HEK293 (cell line): ENCODE measurements around the gene CSRNP2.
A peak's percentile ranks its signal among the peaks of the same experiment; 100 is the strongest.

Source experiments
- CTCF ChIA-PET: fragments of 350-600 bp; formaldehyde crosslinking; extraction: SDS; loops from one replicate; lab custom pipeline; 2021; ENCODE audit warnings: antibody characterized with exemption; lab: Yijun Ruan, JAX
- POLR2A ChIA-PET: fragments of 300-600 bp; formaldehyde crosslinking; extraction: SDS; loops from one replicate; lab custom pipeline; 2020; ENCODE audit warnings: antibody characterized with exemption, inconsistent platforms; lab: Yijun Ruan, JAX
- H3K27ac ChIP-seq: fragments of 200-500 bp; sonication (Bioruptor generic); 2 replicates; pipeline ENCODE4 v1.5.1; 2014; ENCODE audit warnings: low read depth, low read length, control low read depth, inconsistent platforms; ENCODE audit errors: extremely low read depth
- H3K36me3 ChIP-seq, 2 experiments: fragments of 200-500 bp in 1 of 2; sonication (Bioruptor generic) in 1 of 2; 1 replicate in 1 of 2; 2 replicates in 1 of 2; pipeline ENCODE4 v1.5.1; 2014 to 2017; ENCODE audit warnings: inconsistent platforms in 2 of 2, low read length in 2 of 2; ENCODE audit not compliant: control insufficient read depth in 2 of 2, insufficient read depth in 1 of 2
- H3K4me1 ChIP-seq: fragments of 200-500 bp; sonication (Bioruptor generic); 2 replicates; pipeline ENCODE4 v1.5.1; 2014; ENCODE audit warnings: mild to moderate bottlenecking, low read length, inconsistent platforms; ENCODE audit not compliant: control insufficient read depth, insufficient read depth
- H3K4me3 ChIP-seq: 2 replicates; pipeline ENCODE4 v1.5.1; 2011; ENCODE audit warnings: low read depth, mild to moderate bottlenecking, control low read depth, low read length, moderate library complexity
- H3K9me3 ChIP-seq: fragments of 200-500 bp; sonication (Bioruptor generic); 2 replicates; pipeline ENCODE4 v1.5.1; 2014; ENCODE audit warnings: low read depth, low read length, inconsistent platforms; ENCODE audit not compliant: control insufficient read depth, insufficient read depth
- GLI2 ChIP-seq: fragments of 450-650 bp; formaldehyde crosslinking; IDR thresholded peaks from 2 replicates; pipeline ENCODE4; 2017; ENCODE audit warnings: missing biosample characterization, missing genetic modification characterization, low read depth, borderline replicate concordance
- PRDM2 ChIP-seq: fragments of 450-650 bp; formaldehyde crosslinking; IDR thresholded peaks from 2 replicates; pipeline ENCODE4 v1.5.1; 2016; ENCODE audit warnings: missing biosample characterization, missing genetic modification characterization, borderline replicate concordance
- RBAK ChIP-seq: fragments of 450-650 bp; formaldehyde crosslinking; IDR thresholded peaks from 2 replicates; pipeline ENCODE4 v1.5.1; 2016; ENCODE audit warnings: missing biosample characterization, missing genetic modification characterization
- SCRT1 ChIP-seq: fragments of 450-650 bp; formaldehyde crosslinking; IDR thresholded peaks from 2 replicates; pipeline ENCODE4 v1.5.1; 2016; ENCODE audit warnings: missing biosample characterization, missing genetic modification characterization, borderline replicate concordance
- SP3 ChIP-seq: fragments of 450-650 bp; formaldehyde crosslinking; IDR thresholded peaks from 2 replicates; pipeline ENCODE4 v1.5.1; 2016; ENCODE audit warnings: missing biosample characterization, missing genetic modification characterization
- TCF7L2 ChIP-seq: IDR thresholded peaks from 2 replicates; pipeline ENCODE4 v1.6.1; 2011; ENCODE audit warnings: low read depth, mild to moderate bottlenecking, inconsistent platforms, low read length, moderate library complexity, borderline replicate concordance
- YY1 ChIP-seq: fragments of 450-650 bp; formaldehyde crosslinking; IDR thresholded peaks from 2 replicates; pipeline ENCODE4 v1.5.1; 2018; ENCODE audit warnings: missing biosample characterization, missing genetic modification characterization
- ZNF133 ChIP-seq: fragments of 450-650 bp; formaldehyde crosslinking; IDR thresholded peaks from 2 replicates; pipeline ENCODE4 v1.5.1; 2016; ENCODE audit warnings: missing biosample characterization, missing genetic modification characterization
- ZNF19 ChIP-seq: fragments of 450-650 bp; formaldehyde crosslinking; IDR thresholded peaks from 2 replicates; pipeline ENCODE4; 2016; ENCODE audit warnings: missing biosample characterization, missing genetic modification characterization, low read depth
- ZNF248 ChIP-seq: fragments of 450-650 bp; formaldehyde crosslinking; IDR thresholded peaks from 2 replicates; pipeline ENCODE4 v1.5.1; 2017; ENCODE audit warnings: missing biosample characterization, missing genetic modification characterization
- ZNF354C ChIP-seq: fragments of 450-650 bp; formaldehyde crosslinking; IDR thresholded peaks from 2 replicates; pipeline ENCODE4 v1.5.1; 2016; ENCODE audit warnings: missing biosample characterization, missing genetic modification characterization, low read depth, borderline replicate concordance
- ZNF394 ChIP-seq: fragments of 450-650 bp; formaldehyde crosslinking; IDR thresholded peaks from 2 replicates; pipeline ENCODE4 v1.5.1; 2016; ENCODE audit warnings: missing biosample characterization, missing genetic modification characterization, mild to moderate bottlenecking, moderate library complexity, borderline replicate concordance
- ZNF416 ChIP-seq: fragments of 450-650 bp; formaldehyde crosslinking; IDR thresholded peaks from 2 replicates; pipeline ENCODE4 v1.5.1; 2016; ENCODE audit warnings: missing biosample characterization, missing genetic modification characterization
- ZNF423 ChIP-seq: fragments of 450-650 bp; formaldehyde crosslinking; IDR thresholded peaks from 2 replicates; pipeline ENCODE4 v1.5.1; 2016; ENCODE audit warnings: missing biosample characterization, missing genetic modification characterization
- ZNF433 ChIP-seq: fragments of 450-650 bp; formaldehyde crosslinking; IDR thresholded peaks from 2 replicates; pipeline ENCODE4 v1.5.1; 2016; ENCODE audit warnings: missing biosample characterization, missing genetic modification characterization, low read depth
- ZNF449 ChIP-seq: fragments of 450-650 bp; formaldehyde crosslinking; IDR thresholded peaks from 2 replicates; pipeline ENCODE4 v1.5.1; 2017; ENCODE audit warnings: missing biosample characterization, mild to moderate bottlenecking, missing genetic modification characterization, moderate library complexity
- ZNF473 ChIP-seq: fragments of 450-650 bp; formaldehyde crosslinking; IDR thresholded peaks from 2 replicates; pipeline ENCODE4 v1.5.1; 2017; ENCODE audit warnings: missing biosample characterization, missing genetic modification characterization
- ZNF529 ChIP-seq: fragments of 450-650 bp; formaldehyde crosslinking; IDR thresholded peaks from 2 replicates; pipeline ENCODE4 v1.5.1; 2017; ENCODE audit warnings: missing genetic modification characterization, missing biosample characterization; ENCODE audit not compliant: insufficient replicate concordance
- ZNF544 ChIP-seq: fragments of 450-650 bp; formaldehyde crosslinking; IDR thresholded peaks from 2 replicates; pipeline ENCODE4 v1.5.0; 2017; ENCODE audit warnings: missing biosample characterization, missing genetic modification characterization
- ZNF585B ChIP-seq: fragments of 450-650 bp; formaldehyde crosslinking; IDR thresholded peaks from 2 replicates; pipeline ENCODE4 v1.5.1; 2016; ENCODE audit warnings: missing biosample characterization, missing genetic modification characterization
- TF ChIP-seq, protein P1 (sequence below): fragments of 450-650 bp; formaldehyde crosslinking; IDR thresholded peaks from 2 replicates; pipeline ENCODE4 v1.5.1; 2017; ENCODE audit warnings: missing biosample characterization, missing genetic modification characterization
- TF ChIP-seq, protein P2 (sequence below): fragments of 450-650 bp; formaldehyde crosslinking; IDR thresholded peaks from 2 replicates; pipeline ENCODE4 v1.5.1; 2016; ENCODE audit warnings: missing biosample characterization, missing genetic modification characterization, low read depth
- TF ChIP-seq, protein P3 (sequence below): fragments of 450-650 bp; formaldehyde crosslinking; IDR thresholded peaks from 2 replicates; pipeline ENCODE4 v1.5.1; 2016; ENCODE audit warnings: missing biosample characterization, missing genetic modification characterization

CSRNP2 gene

DNA sequence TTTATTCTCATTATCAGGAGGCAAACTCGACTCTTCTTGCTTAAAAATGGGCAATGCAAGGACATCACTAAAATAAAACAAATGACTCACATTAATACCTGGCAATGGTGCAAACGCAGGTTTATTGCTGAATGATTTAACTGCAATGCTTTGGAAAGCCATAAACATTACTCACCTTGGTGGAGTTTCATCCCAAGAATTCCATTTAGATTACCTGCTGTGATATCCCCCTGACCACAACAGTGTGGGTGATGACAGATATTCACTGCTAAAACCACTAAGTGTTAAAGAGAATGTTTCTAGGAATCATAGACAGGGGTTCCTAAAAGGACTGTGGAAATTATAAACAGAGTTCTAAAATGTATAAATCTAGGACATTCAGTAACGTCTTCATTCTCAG is 35.3 kb upstream of the CSRNP2 start:
- no peak overlapping the region for H3K4me3 ChIP-seq
- ChIA-PET POLR2A (no interaction called here), CTCF (no interaction called here)
- H3K9me3 ChIP-seq, result no peaks in the 10 kb centered on the region
- TF ChIP-seq, protein P1, sequence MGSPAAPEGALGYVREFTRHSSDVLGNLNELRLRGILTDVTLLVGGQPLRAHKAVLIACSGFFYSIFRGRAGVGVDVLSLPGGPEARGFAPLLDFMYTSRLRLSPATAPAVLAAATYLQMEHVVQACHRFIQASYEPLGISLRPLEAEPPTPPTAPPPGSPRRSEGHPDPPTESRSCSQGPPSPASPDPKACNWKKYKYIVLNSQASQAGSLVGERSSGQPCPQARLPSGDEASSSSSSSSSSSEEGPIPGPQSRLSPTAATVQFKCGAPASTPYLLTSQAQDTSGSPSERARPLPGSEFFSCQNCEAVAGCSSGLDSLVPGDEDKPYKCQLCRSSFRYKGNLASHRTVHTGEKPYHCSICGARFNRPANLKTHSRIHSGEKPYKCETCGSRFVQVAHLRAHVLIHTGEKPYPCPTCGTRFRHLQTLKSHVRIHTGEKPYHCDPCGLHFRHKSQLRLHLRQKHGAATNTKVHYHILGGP (tag by site-specific recombination), result peak; percentile 75
- TF ChIP-seq ZNF433 (tag by site-specific recombination), result no peak
- TF ChIP-seq GLI2 (tag by site-specific recombination), result no peak
- no peak for TF ChIP-seq ZNF473 (tag by site-specific recombination)
- TF ChIP-seq, protein P2, sequence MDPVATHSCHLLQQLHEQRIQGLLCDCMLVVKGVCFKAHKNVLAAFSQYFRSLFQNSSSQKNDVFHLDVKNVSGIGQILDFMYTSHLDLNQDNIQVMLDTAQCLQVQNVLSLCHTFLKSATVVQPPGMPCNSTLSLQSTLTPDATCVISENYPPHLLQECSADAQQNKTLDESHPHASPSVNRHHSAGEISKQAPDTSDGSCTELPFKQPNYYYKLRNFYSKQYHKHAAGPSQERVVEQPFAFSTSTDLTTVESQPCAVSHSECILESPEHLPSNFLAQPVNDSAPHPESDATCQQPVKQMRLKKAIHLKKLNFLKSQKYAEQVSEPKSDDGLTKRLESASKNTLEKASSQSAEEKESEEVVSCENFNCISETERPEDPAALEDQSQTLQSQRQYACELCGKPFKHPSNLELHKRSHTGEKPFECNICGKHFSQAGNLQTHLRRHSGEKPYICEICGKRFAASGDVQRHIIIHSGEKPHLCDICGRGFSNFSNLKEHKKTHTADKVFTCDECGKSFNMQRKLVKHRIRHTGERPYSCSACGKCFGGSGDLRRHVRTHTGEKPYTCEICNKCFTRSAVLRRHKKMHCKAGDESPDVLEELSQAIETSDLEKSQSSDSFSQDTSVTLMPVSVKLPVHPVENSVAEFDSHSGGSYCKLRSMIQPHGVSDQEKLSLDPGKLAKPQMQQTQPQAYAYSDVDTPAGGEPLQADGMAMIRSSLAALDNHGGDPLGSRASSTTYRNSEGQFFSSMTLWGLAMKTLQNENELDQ, result no peak
- TF ChIP-seq YY1 (tag by site-specific recombination), result no peak
- TF ChIP-seq ZNF416, result no peak
- TF ChIP-seq RBAK (tag by site-specific recombination), result no peak
- TF ChIP-seq ZNF19 (tag by site-specific recombination), result no peak
- TF ChIP-seq, protein P3, sequence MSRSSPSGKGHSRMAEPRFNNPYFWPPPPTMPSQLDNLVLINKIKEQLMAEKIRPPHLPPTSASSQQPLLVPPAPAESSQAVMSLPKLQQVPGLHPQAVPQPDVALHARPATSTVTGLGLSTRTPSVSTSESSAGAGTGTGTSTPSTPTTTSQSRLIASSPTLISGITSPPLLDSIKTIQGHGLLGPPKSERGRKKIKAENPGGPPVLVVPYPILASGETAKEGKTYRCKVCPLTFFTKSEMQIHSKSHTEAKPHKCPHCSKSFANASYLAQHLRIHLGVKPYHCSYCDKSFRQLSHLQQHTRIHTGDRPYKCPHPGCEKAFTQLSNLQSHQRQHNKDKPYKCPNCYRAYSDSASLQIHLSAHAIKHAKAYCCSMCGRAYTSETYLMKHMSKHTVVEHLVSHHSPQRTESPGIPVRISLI (tag by site-specific recombination), result no peak
- no peak for TF ChIP-seq ZNF248 (tag by site-specific recombination)
- TF ChIP-seq ZNF354C (tag by site-specific recombination), result no peak
- TF ChIP-seq TCF7L2, result no peak
- no peak for TF ChIP-seq ZNF423 (tag by site-specific recombination)
- TF ChIP-seq SP3 (tag by site-specific recombination), result 0 out of 2 replicates have a peak, but pooled peaks have one; percentile 9
- H3K4me1 ChIP-seq, result no peaks in the 10 kb centered on the region
- peaks cover 27 to 32% of the 10 kb centered on the region in 2 experiments for H3K36me3 ChIP-seq
- no peak overlapping the region for H3K27ac ChIP-seq

DNA sequence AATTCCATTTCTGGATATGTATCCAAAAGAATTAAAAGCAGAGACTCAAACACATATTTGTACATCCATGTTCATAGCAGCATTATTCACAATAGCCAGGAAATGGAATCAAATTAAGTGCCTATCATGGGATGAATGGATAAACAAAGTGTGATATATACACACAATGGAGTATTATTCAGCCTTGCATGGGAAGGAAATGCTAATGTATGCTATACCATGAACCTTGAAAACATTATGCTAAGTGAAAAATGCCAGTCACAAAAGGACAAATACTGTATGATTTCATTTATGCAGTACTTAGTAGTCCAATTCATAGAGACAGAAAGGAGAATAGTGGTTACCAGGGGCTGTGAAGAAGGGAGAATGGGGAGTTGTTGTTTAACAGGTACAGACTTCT is 32.1 kb upstream of the CSRNP2 start:
- Histone ChIP-seq H3K36me3 (peaks cover 45 to 49% of the 10 kb centered on the region in 2 experiments), H3K9me3 (no peaks in the 10 kb centered on the region), H3K27ac (no peak overlapping the region), H3K4me1 (no peaks in the 10 kb centered on the region), H3K4me3 (no peak overlapping the region)
- ChIA-PET POLR2A (no interaction called here), CTCF (no interaction called here)
- no peak for TF ChIP-seq ZNF585B (tag by site-specific recombination)
- no peak for TF ChIP-seq PRDM2 (tag by site-specific recombination)
- TF ChIP-seq SCRT1 (tag by site-specific recombination), result no peak
- TF ChIP-seq ZNF133 (tag by site-specific recombination), result no peak
- no peak for TF ChIP-seq ZNF529 (tag by site-specific recombination)
- TF ChIP-seq ZNF544, result no peak
- no peak for TF ChIP-seq ZNF394 (tag by site-specific recombination)
- TF ChIP-seq ZNF449 (tag by site-specific recombination), result no peak
